CD4-positive, CD25-positive, alpha-beta regulatory T cell (primary cell): Measurements from ENCODE around the gene CMIP. TPM values are rescaled to one million over a fixed set of nuclear protein-coding genes. Genes with fewer than 3 reads are reported as not detected.

Experiments
- ATAC-seq, 2 donors: fragments of 150-1000 bp; cut with Tn5 transposase; one replicate each; pipeline ENCODE4 v1.10.0; 2021; ENCODE audit warnings: low read depth in 2 of 2, moderate number of reproducible peaks in 2 of 2, moderate library complexity in 1 of 2
- DNase-seq, 3 donors: peaks; one replicate each; pipeline versions ENCODE4 v3.0.0 to v3.0.0-alpha.2; 2012 to 2022; ENCODE audit warnings: mixed read lengths in 1 of 3
- H3K27ac ChIP-seq: one replicate; pipeline ENCODE4 v1.7.0; 2013; ENCODE audit warnings: mild to moderate bottlenecking, low read length; ENCODE audit not compliant: insufficient read depth, poor library complexity, severe bottlenecking
- H3K27me3 ChIP-seq: one replicate; pipeline ENCODE4 v1.7.0; 2013; ENCODE audit warnings: low read length; ENCODE audit not compliant: control insufficient read depth, insufficient read depth
- H3K36me3 ChIP-seq: one replicate; pipeline ENCODE4 v1.7.0; 2013; ENCODE audit warnings: mild to moderate bottlenecking, low read length, moderate library complexity; ENCODE audit not compliant: control insufficient read depth, insufficient read depth
- H3K4me1 ChIP-seq: 2 replicates; pipeline ENCODE4 v1.7.0; 2013; ENCODE audit warnings: mild to moderate bottlenecking, low read length; ENCODE audit not compliant: insufficient read depth, control insufficient read depth, poor library complexity, severe bottlenecking
- H3K4me3 ChIP-seq: one replicate; pipeline ENCODE4 v1.7.0; 2013; ENCODE audit warnings: low read depth, mild to moderate bottlenecking, low read length, moderate library complexity
- H3K9me3 ChIP-seq, 2 experiments: 1 replicate in 1 of 2; 2 replicates in 1 of 2; pipeline ENCODE4 v1.7.0; 2013; ENCODE audit warnings: low read length in 2 of 2, mild to moderate bottlenecking in 1 of 2, moderate library complexity in 1 of 2; ENCODE audit not compliant: control insufficient read depth in 2 of 2
- H3K27ac Mint-ChIP-seq, 3 donors: one replicate each; pipeline ENCODE4 v1.8.0; 2020 to 2022; ENCODE audit warnings: mild to moderate bottlenecking in 3 of 3, mixed read lengths in 3 of 3, moderate library complexity in 2 of 3
- H3K27me3 Mint-ChIP-seq: one replicate; pipeline ENCODE4 v1.8.0; 2022; ENCODE audit warnings: mild to moderate bottlenecking, mixed read lengths
- H3K36me3 Mint-ChIP-seq: one replicate; pipeline ENCODE4 v1.8.0; 2020; ENCODE audit warnings: mixed read lengths
- H3K4me1 Mint-ChIP-seq, 4 donors: one replicate each; pipeline ENCODE4 v1.8.0; 2020 to 2022; ENCODE audit warnings: mixed read lengths in 4 of 4, mild to moderate bottlenecking in 1 of 4
- H3K4me3 Mint-ChIP-seq, 4 donors: one replicate each; pipeline ENCODE4 v1.8.0; 2020 to 2022; ENCODE audit warnings: mild to moderate bottlenecking in 4 of 4, mixed read lengths in 4 of 4, moderate library complexity in 3 of 4
- H3K9me3 Mint-ChIP-seq, 7 donors: one replicate each; pipeline ENCODE4 v1.8.0; 2020 to 2022; ENCODE audit warnings: mixed read lengths in 7 of 7, mild to moderate bottlenecking in 3 of 7, moderate library complexity in 2 of 7
- polyA plus RNA-seq, 4 donors: library from polyadenylated mRNA; unstranded; fragments of 300-500 nt; fragmentation: Illumina TruSeq; gene quantifications; one replicate each; pipeline ENCODE4 v1.2.3, GENCODE V29; 2021
- total RNA-seq: library from RNA; stranded (reverse); gene quantifications from one replicate; pipeline ENCODE4 v1.2.3, GENCODE V29; 2022

The CMIP gene
- total and polyA plus RNA-seq, 5 donors from 2014 or later: 0.21 to 49.7 (median 0.94) TPM

DNA sequence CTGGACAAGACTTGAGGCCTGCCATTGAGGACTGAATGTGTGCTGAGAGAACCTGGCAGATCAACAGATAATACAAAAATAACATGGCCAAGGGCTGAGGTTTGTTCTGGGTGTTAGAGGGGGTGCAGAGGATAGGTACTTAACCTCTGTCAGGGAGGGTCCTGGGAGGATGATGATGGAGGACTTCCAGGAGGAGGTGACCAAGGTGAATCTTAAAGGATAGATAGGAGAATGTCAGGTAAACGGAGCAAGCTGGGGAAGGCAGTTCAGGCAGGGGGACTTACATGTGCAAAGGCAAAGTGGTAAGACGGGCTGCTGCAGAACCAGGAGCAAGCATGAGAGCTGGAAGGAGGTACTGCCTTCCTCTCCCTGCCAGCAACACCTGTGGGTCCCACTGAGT is 214.6 kb downstream of the CMIP start:
- no peak for ATAC-seq

DNA sequence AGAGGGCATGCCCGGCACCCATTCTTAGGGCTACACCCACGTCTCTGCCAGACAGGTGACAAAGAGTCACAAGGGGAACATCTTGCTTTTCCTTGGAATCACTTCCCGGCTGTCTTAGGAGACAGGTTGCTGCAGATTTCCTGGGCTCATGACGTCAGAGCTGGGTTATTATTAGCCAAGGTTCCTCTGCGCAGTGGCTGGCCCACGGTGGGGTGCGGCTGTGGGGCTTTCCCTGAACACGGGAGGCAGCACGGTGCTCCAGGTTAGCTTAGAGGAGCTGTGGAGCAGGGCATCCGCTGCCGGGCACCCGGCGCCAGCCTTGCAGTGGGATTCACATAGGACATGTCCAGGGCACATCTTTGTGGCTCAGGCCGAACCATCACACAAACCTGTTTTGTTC is 216.5 kb downstream of the CMIP start:
- Histone ChIP-seq H3K36me3 (peaks cover 41% of the 10 kb centered on the region), H3K4me3 (no peak overlapping the region), H3K27me3 (no peaks in the 10 kb centered on the region), H3K4me1 (no peaks in the 10 kb centered on the region), H3K9me3 (no peaks in the 10 kb centered on the region), H3K27ac (no peak overlapping the region)
- ATAC-seq: no peak
- Mint-ChIP-seq H3K27ac (no peak overlapping the region), H3K36me3 (peaks cover 45% of the 10 kb centered on the region), H3K9me3 (no peaks in the 10 kb centered on the region), H3K4me3 (no peak overlapping the region), H3K27me3 (no peaks in the 10 kb centered on the region), H3K4me1 (peaks cover 0 to 4% (median 0%) of the 10 kb centered on the region in 4 donors)
- no peak for DNase-seq

More for the DNA sequence above, 214.6 kb downstream of the CMIP start:
- Histone ChIP-seq H3K27me3 (no peaks in the 10 kb centered on the region), H3K27ac (no peak overlapping the region), H3K36me3 (peaks cover 40% of the 10 kb centered on the region), H3K4me3 (no peak overlapping the region), H3K4me1 (no peaks in the 10 kb centered on the region), H3K9me3 (no peaks in the 10 kb centered on the region)
- no peak overlapping the region for H3K4me3 Mint-ChIP-seq
- H3K36me3 Mint-ChIP-seq: peaks cover 44% of the 10 kb centered on the region
- peaks cover 0 to 4% (median 1%) of the 10 kb centered on the region in 4 donors for H3K4me1 Mint-ChIP-seq
- H3K27ac Mint-ChIP-seq: peak overlapping the region in 1 of 3 donors; percentile 66
- H3K9me3 Mint-ChIP-seq: no peaks in the 10 kb centered on the region
- no peaks in the 10 kb centered on the region for H3K27me3 Mint-ChIP-seq
- DNase-seq: no peak

- Mint-ChIP-seq H3K4me1 (no peaks in the 10 kb centered on the region), H3K36me3 (peaks cover 51% of the 10 kb centered on the region), H3K27me3 (no peaks in the 10 kb centered on the region), H3K27ac (no peak overlapping the region), H3K9me3 (no peaks in the 10 kb centered on the region), H3K4me3 (no peak overlapping the region)
- ATAC-seq (no peak), DNase-seq (no peak)
- Histone ChIP-seq H3K36me3 (peaks cover 23% of the 10 kb centered on the region), H3K27me3 (no peaks in the 10 kb centered on the region), H3K27ac (no peak overlapping the region), H3K9me3 (no peaks in the 10 kb centered on the region), H3K4me3 (no peak overlapping the region), H3K4me1 (no peaks in the 10 kb centered on the region)
These were observed 219.5 kb downstream of the CMIP start for GRCh38 chr16:81664153-81664552.

DNA sequence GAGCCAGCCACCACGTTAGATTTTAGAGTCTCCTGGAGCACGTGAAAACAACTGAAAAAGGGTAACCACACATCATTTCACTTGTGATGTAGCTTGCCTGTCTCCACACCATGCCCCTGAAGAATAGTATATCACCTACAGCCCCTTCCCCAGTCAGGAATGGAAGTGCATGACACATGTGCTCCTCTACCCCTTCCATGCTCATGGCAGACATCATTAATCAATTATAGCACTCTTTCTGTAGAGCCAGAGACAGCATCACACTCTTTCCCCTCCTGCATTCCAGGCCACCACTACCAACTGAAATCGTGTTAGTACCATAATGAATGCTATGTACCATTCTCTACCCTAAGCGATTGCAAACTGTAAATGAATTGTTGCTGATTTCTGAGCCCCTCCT is 221.0 kb downstream of the CMIP start:
- Mint-ChIP-seq H3K4me1 (no peaks in the 10 kb centered on the region), H3K36me3 (peaks cover 57% of the 10 kb centered on the region), H3K27me3 (no peaks in the 10 kb centered on the region), H3K27ac (peak overlapping the region in 2 of 3 donors; percentile 48 to 62), H3K9me3 (no peaks in the 10 kb centered on the region), H3K4me3 (no peak overlapping the region)
- H3K27ac ChIP-seq: no peak overlapping the region
- peaks cover 28% of the 10 kb centered on the region for H3K36me3 ChIP-seq
- no peaks in the 10 kb centered on the region for H3K4me1 ChIP-seq
- H3K9me3 ChIP-seq: no peaks in the 10 kb centered on the region
- DNase-seq (no peak), ATAC-seq (no peak)
- H3K4me3 ChIP-seq: no peak overlapping the region
- H3K27me3 ChIP-seq: no peaks in the 10 kb centered on the region

GRCh38 chr16:81666113-81666512 is 221.5 kb downstream of the CMIP start:
- Mint-ChIP-seq H3K27ac (peak overlapping the region in 2 of 3 donors; percentile 48 to 62), H3K36me3 (peaks cover 60% of the 10 kb centered on the region), H3K27me3 (no peaks in the 10 kb centered on the region), H3K4me1 (no peaks in the 10 kb centered on the region), H3K9me3 (no peaks in the 10 kb centered on the region), H3K4me3 (no peak overlapping the region)
- Histone ChIP-seq H3K27me3 (no peaks in the 10 kb centered on the region), H3K27ac (no peak overlapping the region), H3K4me3 (no peak overlapping the region), H3K4me1 (no peaks in the 10 kb centered on the region), H3K9me3 (no peaks in the 10 kb centered on the region), H3K36me3 (peaks cover 25% of the 10 kb centered on the region)
- DNase-seq (no peak), ATAC-seq (no peak)

DNA sequence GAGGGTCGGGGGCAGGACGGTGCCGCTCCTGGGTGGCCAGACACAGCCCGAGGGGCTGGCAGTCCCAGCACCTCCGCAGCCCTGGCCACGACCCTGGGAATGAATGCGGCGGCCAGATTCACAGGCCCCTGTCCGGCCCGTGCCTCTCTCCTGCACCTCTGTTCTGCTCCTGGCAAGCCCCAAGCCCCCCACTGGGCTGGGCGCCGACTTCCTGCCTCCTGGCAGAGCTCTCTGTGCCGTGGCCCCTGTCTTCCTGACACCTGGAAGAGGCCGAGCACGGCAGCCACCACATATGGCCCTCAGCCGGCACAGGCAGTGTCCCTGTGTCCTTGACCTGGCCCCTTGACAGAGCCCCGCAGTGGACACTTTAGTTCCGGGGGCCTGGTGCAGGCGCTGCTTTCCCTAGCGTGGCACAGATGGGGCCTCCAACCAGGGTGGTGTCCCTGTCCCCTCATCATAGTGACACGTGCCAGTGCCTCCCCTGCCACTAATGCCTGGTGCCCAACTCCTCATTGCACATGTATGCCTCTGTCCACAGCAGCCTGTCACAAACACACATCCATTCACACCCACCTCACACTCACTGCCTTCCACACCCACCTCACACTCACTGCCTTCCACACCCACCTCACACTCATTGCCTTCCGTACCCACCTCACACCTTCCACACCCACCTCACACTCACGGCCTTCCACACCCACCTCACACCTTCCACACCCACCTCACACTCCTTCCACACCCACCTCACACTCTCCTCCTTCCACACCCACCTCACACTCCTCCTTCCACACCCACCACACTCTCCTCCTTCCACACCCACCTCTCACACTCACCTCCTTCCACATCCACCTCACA is 223.9 kb downstream of the CMIP start:
- Histone ChIP-seq H3K4me3 (no peak overlapping the region), H3K27me3 (no peaks in the 10 kb centered on the region), H3K9me3 (no peaks in the 10 kb centered on the region), H3K27ac (no peak overlapping the region), H3K4me1 (no peaks in the 10 kb centered on the region), H3K36me3 (peaks cover 32% of the 10 kb centered on the region)
- no peaks in the 10 kb centered on the region for H3K27me3 Mint-ChIP-seq
- peak overlapping the region in 1 of 3 donors; percentile 63 for H3K27ac Mint-ChIP-seq
- DNase-seq (no peak), ATAC-seq (no peak)
- no peak overlapping the region for H3K4me3 Mint-ChIP-seq
- no peaks in the 10 kb centered on the region for H3K9me3 Mint-ChIP-seq
- H3K4me1 Mint-ChIP-seq: peaks cover 0 to 5% (median 1%) of the 10 kb centered on the region in 4 donors
- H3K36me3 Mint-ChIP-seq: peaks cover 54% of the 10 kb centered on the region

GRCh38 chr16:81669473-81670350 is 225.1 kb downstream of the CMIP start:
- no peak for ATAC-seq
- H3K36me3 ChIP-seq: peaks cover 33% of the 10 kb centered on the region
- H3K27ac ChIP-seq: no peak overlapping the region

More at GRCh38 chr16:81669473-81670350, 225.1 kb downstream of the CMIP start:
- Mint-ChIP-seq H3K27ac (no peak overlapping the region), H3K27me3 (no peaks in the 10 kb centered on the region), H3K36me3 (peaks cover 49% of the 10 kb centered on the region), H3K4me3 (no peak overlapping the region), H3K9me3 (no peaks in the 10 kb centered on the region), H3K4me1 (peaks cover 0 to 5% (median 1%) of the 10 kb centered on the region in 4 donors)
- H3K27me3 ChIP-seq: no peaks in the 10 kb centered on the region
- H3K4me1 ChIP-seq: no peaks in the 10 kb centered on the region
- no peak for DNase-seq
- H3K9me3 ChIP-seq: no peaks in the 10 kb centered on the region
- H3K4me3 ChIP-seq: no peak overlapping the region
